DMS79 treated with DMSO at 0.1 percent for 48 hours (cell line): ENCODE data around the gene HADHB.
"Not testable (repeated sequence)": the region's sequence is repeated elsewhere in the genome, so short reads cannot be mapped to it uniquely, and the experiment has no call there.

Experiments used
- DNase-seq: peaks from one replicate; lab custom pipeline; 2025; lab: John Stamatoyannopoulos, UW

HADHB gene

DNA sequence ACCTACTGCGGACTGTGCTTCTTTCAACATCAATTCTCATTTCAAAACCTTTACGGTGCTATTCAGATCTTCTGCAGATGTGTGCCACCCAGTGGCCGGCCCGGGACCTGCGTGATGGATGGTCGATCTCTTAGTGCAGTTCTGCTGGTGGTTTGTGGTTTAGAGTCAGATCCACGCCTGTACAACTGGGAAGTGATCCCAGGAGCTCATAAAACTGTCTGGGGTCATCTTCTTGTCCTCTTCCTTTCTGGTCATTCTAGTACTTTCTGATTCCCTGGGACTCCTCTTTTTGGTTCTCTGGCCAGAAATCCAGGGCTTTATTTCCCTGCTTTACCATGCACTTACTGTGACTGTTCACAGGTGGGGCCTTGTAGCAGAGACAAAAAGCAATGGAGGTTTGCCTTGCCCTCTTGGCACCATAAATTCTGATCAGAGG lies 85.4 kb downstream of the HADHB start:
- DNase-seq: peak; percentile 72

DNA sequence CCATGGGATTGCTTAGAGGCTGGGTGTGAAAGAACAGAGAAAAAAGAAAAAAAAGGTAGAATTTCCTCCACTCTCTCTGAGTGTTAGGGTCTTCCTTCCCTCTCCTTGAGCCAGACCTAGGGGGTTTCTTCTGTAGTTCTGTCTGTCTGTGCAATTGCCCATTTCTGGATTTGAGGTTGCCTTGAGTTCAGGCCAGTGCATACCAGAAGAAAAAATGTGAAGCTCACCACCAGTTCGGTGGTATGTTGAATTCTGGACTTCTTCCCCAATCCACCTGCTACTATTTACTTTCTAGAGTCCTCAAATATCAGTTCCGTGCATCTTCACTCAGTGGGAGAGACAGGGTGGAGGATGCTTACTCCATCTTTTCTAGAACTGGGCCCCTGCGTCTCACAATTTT lies 85.9 kb downstream of the HADHB start:
- DNase-seq: no peak

DNA sequence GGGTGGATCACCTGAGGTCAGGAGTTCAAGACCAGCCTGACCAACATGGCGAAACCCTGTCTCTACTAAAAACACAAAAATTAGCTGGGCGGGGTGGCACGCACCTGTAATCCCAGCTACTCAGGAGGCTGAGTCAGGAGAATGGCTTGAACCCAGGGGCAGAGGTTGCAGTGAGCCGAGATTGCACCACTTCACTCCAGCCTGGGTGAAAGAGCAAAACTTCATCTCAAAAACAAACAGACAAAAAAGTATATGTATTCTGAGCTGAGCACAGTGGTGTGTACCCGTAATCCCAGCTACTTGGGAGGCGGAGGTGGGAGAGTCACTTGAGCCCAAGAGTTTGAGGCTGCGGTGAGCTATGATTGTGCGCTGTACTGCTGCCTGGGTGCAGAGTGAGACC lies 86.6 kb downstream of the HADHB start:
- DNase-seq: not testable (repeated sequence)

DNA sequence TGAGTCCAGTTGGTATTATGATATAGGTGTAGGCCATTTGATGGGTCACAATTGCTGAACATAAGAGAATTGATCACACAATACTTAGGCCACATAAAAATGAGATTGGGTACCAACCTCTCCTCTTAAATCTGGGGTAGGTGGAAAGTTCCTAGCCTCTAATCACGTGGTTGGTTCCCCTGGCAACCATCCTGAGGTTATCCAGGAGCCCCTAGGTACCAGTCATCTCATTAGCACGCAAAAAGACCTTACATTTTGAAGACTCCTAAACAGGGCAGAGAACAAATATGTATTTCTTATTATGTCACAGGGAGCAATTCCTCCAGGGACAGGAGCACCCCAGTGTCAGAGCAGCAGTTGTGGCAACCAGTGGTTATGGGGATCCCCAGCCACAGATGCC lies 88.6 kb downstream of the HADHB start:
- no peak for DNase-seq

DNA sequence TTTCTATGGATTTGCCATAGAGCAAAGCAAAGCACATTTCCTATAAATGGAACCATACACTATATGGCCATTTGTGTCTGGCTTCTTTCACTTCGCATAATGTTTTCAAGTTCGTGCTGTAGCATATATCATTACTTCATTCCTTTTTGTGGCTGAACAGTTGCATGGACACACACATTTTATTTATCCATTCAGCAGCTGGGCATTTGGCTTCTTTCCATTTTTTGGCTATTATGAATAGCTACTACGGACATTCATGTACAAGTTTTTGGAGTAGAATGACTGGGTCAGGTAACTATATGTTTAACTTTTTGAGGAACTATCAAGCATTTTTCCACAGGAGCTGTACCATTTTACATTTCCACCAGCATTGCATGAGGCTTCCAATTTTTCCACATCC lies 90.5 kb downstream of the HADHB start:
- no peak for DNase-seq

DNA sequence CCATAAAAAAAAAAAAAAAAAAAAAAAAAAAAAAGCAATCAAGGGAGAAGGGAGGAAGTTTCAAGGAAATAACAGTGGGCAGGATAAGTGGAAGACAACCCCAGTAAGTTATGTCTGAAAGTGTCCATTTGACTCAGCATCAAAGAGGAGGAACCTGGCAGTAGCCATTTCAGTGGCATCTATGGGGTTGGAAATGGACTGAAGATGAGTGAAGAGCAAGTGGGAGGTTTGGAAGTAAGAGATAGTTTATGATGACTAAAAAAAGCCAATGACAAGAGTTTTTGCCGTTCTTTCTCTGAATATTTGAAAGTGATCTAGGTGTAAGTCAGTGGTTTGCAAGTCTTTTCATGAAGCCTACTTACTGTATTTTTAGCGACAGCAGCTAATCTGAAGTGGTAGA lies 92.0 kb downstream of the HADHB start:
- DNase-seq: no peak

DNA sequence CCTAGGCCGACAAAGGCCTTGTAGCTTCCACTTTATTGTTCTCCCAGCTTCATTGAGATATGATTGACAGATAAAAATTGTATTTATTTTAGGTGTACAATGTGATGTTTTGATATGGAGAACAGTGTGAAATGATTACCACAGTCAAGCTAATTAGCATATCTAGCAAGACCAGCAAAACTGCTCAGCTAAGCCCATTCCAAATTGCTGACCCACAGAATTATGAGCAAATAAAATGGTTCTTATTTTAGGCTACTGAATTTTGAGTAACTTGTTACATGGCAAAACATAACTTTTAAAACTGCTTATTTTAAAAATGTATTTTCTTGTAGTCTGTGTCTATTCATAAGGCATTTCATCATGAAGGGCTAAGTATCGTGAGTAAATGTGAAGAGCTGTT lies 92.6 kb downstream of the HADHB start:
- no peak for DNase-seq
